Endothelial cell of umbilical vein (primary cell): ENCODE measurements around the gene NDUFA6. TPM values are rescaled to one million over a fixed set of nuclear protein-coding genes. Genes with fewer than 3 reads are reported as not detected.
A peak's percentile ranks its signal among the peaks of the same experiment; 100 is the strongest.
"Not testable (repeated sequence)": the region's sequence is repeated elsewhere in the genome, so short reads cannot be mapped to it uniquely, and the experiment has no call there.

Source experiments
- BruUV-seq: library from RNA; stranded (reverse); fragments of 400-500 nt; replicated peaks from 2 replicates; lab custom pipeline; 2021; lab: Mats Ljungman, UMichigan
- CTCF ChIA-PET: fragments of 300-600, 350-600 bp; sonication (Branson Sonifier 250); formaldehyde crosslinking; loops from one replicate; lab custom pipeline; 2021; ENCODE audit warnings: antibody characterized with exemption, inconsistent platforms; lab: Charles Lee
- POLR2A ChIA-PET: fragments of 300-600, 350-600 bp; sonication (Branson Sonifier 250); formaldehyde crosslinking; loops from one replicate; lab custom pipeline; 2021; ENCODE audit warnings: antibody characterized with exemption, inconsistent platforms; lab: Charles Lee
- DNase-seq: peaks from one replicate; pipeline ENCODE4 v3.0.0-alpha.2; 2011; ENCODE audit warnings: low read depth, low spot score
- FAIRE-seq: peaks from 2 replicates; lab custom pipeline; 2011; peaks lifted over from hg19 to GRCh38; lab: Jason Lieb, UNC
- H2AFZ ChIP-seq: 2 replicates; pipeline ENCODE4 v1.6.0; 2012; ENCODE audit warnings: low read depth, low read length, control low read depth, inconsistent platforms
- H3K27ac ChIP-seq: 2 replicates; pipeline ENCODE4 v1.5.1; 2011; ENCODE audit warnings: low read depth, mild to moderate bottlenecking, control low read depth, low read length, moderate library complexity; ENCODE audit not compliant: insufficient read depth
- H3K27me3 ChIP-seq, 2 experiments: 2 replicates each; pipeline versions ENCODE4 v1.6.0 to v1.6.1; 2011; ENCODE audit warnings: low read length in 2 of 2, mixed read lengths in 1 of 2; ENCODE audit not compliant: control insufficient read depth in 2 of 2, insufficient read depth in 2 of 2
- H3K36me3 ChIP-seq, 2 experiments: 2 replicates in 1 of 2; 3 replicates in 1 of 2; pipeline ENCODE4 v1.5.1; 2011; ENCODE audit warnings: low read length in 2 of 2, mild to moderate bottlenecking in 1 of 2, moderate library complexity in 1 of 2; ENCODE audit not compliant: control insufficient read depth in 2 of 2, insufficient read depth in 2 of 2; ENCODE audit errors: extremely low read depth in 1 of 2
- H3K4me1 ChIP-seq: 3 replicates; pipeline ENCODE4 v1.5.1; 2011; ENCODE audit warnings: mild to moderate bottlenecking, low read length; ENCODE audit not compliant: control insufficient read depth, insufficient read depth; ENCODE audit errors: extremely low read depth
- H3K4me2 ChIP-seq: 2 replicates; pipeline ENCODE4 v1.6.1; 2011; ENCODE audit warnings: low read length, control low read depth, mixed read lengths; ENCODE audit not compliant: insufficient read depth
- H3K4me3 ChIP-seq, 3 experiments: fragments of 200-600 bp in 1 of 3; sonication (generic), shearing (Covaris generic) in 1 of 3; replicated peaks in 1 of 3; 2 replicates each; pipeline ENCODE4 v1.5.1; 2011 to 2016; ENCODE audit warnings: control low read depth in 3 of 3, low read length in 3 of 3, mild to moderate bottlenecking in 2 of 3, inconsistent platforms in 1 of 3, low read depth in 1 of 3, moderate library complexity in 1 of 3; ENCODE audit not compliant: insufficient read depth in 1 of 3
- H3K79me2 ChIP-seq: 2 replicates; pipeline ENCODE4 v1.6.0; 2012; ENCODE audit warnings: low read length, inconsistent platforms; ENCODE audit not compliant: control insufficient read depth, insufficient read depth
- H3K9ac ChIP-seq: replicated peaks from 2 replicates; pipeline ENCODE3; 2011; ENCODE audit warnings: low read length, control low read depth; ENCODE audit not compliant: insufficient read depth; ENCODE audit errors: extremely low read depth
- H3K9me1 ChIP-seq: replicated peaks from 3 replicates; pipeline ENCODE4 v1.6.0; 2011; ENCODE audit warnings: mild to moderate bottlenecking, low read length; ENCODE audit not compliant: control insufficient read depth, insufficient read depth; ENCODE audit errors: extremely low read depth
- H3K9me3 ChIP-seq: replicated peaks from 2 replicates; pipeline ENCODE4 v1.5.1; 2012; ENCODE audit warnings: low read length, inconsistent platforms; ENCODE audit not compliant: control insufficient read depth, insufficient read depth
- H4K20me1 ChIP-seq: replicated peaks from 2 replicates; pipeline ENCODE3; 2011; ENCODE audit warnings: mild to moderate bottlenecking, low read length; ENCODE audit not compliant: control insufficient read depth, insufficient read depth; ENCODE audit errors: extremely low read depth
- EZH2 ChIP-seq: IDR thresholded peaks from 2 replicates; pipeline ENCODE4 v1.6.1; 2012; ENCODE audit warnings: borderline replicate concordance, low read depth, mild to moderate bottlenecking, moderate library complexity, low read length, inconsistent platforms; ENCODE audit not compliant: severe bottlenecking
- FOS ChIP-seq: IDR thresholded peaks from 2 replicates; pipeline ENCODE4 v1.6.1; 2011; ENCODE audit warnings: mild to moderate bottlenecking, low read length, moderate library complexity, borderline replicate concordance; ENCODE audit not compliant: insufficient read depth
- GATA2 ChIP-seq: IDR thresholded peaks from 2 replicates; pipeline ENCODE4 v1.7.0; 2011; ENCODE audit warnings: low read depth, mild to moderate bottlenecking, moderate library complexity, mixed read lengths, low read length; ENCODE audit not compliant: insufficient read length, insufficient read depth
- JUN ChIP-seq: IDR thresholded peaks from 2 replicates; pipeline ENCODE4 v1.6.1; 2011; ENCODE audit warnings: borderline replicate concordance, low read depth; ENCODE audit not compliant: insufficient read length, insufficient read depth
- MYC ChIP-seq: IDR thresholded peaks from one replicate; pipeline ENCODE4 v1.6.1; 2011; ENCODE audit warnings: mild to moderate bottlenecking, low read depth, low read length
- POLR2A ChIP-seq: IDR thresholded peaks from 2 replicates; pipeline ENCODE4 v1.6.1; 2012; ENCODE audit warnings: low read depth, mild to moderate bottlenecking, control low read depth, low read length
- POLR2AphosphoS5 ChIP-seq: IDR thresholded peaks from 2 replicates; pipeline ENCODE4 v1.6.1; 2012; ENCODE audit warnings: low read depth, mild to moderate bottlenecking, control low read depth, low read length, moderate library complexity; ENCODE audit not compliant: insufficient read depth
- dilution Hi-C: fragments of 300-500 bp; cut with MboI; formaldehyde crosslinking; loops from one replicate; pipeline ENCODE4 v1.15.0; 2019; ENCODE audit warnings: low sequenced_read_pairs; ENCODE audit not compliant: extremely low pct_ligation_motif_present
- intact Hi-C: fragments of 100-400 bp; cut with micrococcal nuclease; formaldehyde crosslinking; loops from one replicate; pipeline ENCODE4 v1.10.0; 2022
- polyA plus RNA-seq, 4 experiments: library from polyadenylated mRNA; depleted of rRNA in 3 of 4; stranded (reverse) in 3 of 4; unstranded in 1 of 4; fragments of >200 nt; gene quantifications; 2 replicates each; pipeline versions ENCODE4 v1.2.1 to v1.2.3, GENCODE V29; 2011 to 2012; ENCODE audit warnings: missing spikeins in 1 of 4
- total RNA-seq: library from RNA; stranded (reverse); gene quantifications from 2 replicates; pipeline ENCODE4 v1.2.3, GENCODE V29; 2021
- TF ChIP-seq, protein P1 (sequence below): IDR thresholded peaks from 2 replicates; pipeline ENCODE4 v1.6.1; 2011; ENCODE audit not compliant: insufficient read depth, insufficient read length
- TF ChIP-seq, protein P2 (sequence below), 2 donors: IDR thresholded peaks; 1 replicate in 1 of 2; 2 replicates in 1 of 2; pipeline ENCODE4 v1.5.1; 2011; ENCODE audit warnings: low read length in 2 of 2, mild to moderate bottlenecking in 2 of 2, moderate library complexity in 2 of 2, control low read depth in 1 of 2, inconsistent platforms in 1 of 2, low read depth in 1 of 2; ENCODE audit not compliant: insufficient read depth in 1 of 2; ENCODE audit errors: extremely low read depth in 1 of 2

Gene NDUFA6
- total and polyA plus RNA-seq, 2 donors (not counting 3 experiments of a cell fraction or from before 2014, with no cell fraction given) = 66.1 to 95.7 TPM

DNA sequence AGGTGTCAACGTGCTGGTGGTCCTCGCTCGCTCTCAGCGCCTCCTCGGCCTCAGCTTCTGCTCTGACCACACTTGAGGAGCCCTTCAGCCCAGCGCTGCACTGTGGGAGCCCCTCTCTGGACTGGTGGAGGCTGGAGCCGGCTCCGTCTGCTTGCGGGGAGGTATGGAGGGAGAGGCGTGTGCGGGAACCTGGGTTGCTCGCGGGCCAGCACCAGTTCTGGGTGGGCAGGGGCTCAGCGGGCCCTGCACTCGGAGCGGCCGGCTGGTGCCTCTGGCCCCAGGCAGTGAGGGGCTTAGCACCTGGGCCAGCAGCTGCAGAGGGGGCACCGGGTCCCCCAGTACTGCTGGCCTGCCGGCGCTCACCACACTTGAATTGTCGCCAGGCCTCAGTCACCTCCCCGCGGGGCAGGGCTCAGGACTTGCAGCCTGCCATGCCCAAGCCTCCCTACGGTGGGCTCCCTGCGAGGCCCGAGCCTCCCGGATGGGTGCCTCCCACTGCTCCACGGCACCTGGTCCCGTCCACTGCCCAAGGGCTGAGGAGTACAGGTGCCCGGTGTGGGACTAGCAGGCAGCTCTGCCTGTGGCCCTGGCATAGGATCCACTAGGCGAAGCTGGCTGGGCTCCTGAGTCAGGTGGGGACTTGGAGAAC, 47.7 kb upstream of the NDUFA6 start:
- Histone ChIP-seq H4K20me1 (no peaks in the 10 kb centered on the region), H3K27ac (no peak overlapping the region), H3K36me3 (no peaks in the 10 kb centered on the region), H3K9me1 (no peaks in the 10 kb centered on the region), H3K27me3 (no peaks in the 10 kb centered on the region), H3K79me2 (no peaks in the 10 kb centered on the region), H3K4me1 (no peaks in the 10 kb centered on the region), H3K9me3 (no peaks in the 10 kb centered on the region), H3K4me3 (no peak overlapping the region), H2AFZ (no peak overlapping the region), H3K9ac (no peak overlapping the region), H3K4me2 (no peak overlapping the region)
- FAIRE-seq (no peak), DNase-seq (no peak)
- intact Hi-C loops = no loop called here
- POLR2A ChIA-PET = no interaction called here
- no TSS peak for BruUV-seq
- dilution Hi-C loops = no loop called here
- TF ChIP-seq, protein P1, sequence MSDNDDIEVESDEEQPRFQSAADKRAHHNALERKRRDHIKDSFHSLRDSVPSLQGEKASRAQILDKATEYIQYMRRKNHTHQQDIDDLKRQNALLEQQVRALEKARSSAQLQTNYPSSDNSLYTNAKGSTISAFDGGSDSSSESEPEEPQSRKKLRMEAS = no peak
- TF ChIP-seq POLR2AphosphoS5 (no peak), GATA2 (no peak), MYC (no peak), EZH2 (no peak), JUN (no peak), FOS (no peak), POLR2A (no peak)
- TF ChIP-seq, protein P2, sequence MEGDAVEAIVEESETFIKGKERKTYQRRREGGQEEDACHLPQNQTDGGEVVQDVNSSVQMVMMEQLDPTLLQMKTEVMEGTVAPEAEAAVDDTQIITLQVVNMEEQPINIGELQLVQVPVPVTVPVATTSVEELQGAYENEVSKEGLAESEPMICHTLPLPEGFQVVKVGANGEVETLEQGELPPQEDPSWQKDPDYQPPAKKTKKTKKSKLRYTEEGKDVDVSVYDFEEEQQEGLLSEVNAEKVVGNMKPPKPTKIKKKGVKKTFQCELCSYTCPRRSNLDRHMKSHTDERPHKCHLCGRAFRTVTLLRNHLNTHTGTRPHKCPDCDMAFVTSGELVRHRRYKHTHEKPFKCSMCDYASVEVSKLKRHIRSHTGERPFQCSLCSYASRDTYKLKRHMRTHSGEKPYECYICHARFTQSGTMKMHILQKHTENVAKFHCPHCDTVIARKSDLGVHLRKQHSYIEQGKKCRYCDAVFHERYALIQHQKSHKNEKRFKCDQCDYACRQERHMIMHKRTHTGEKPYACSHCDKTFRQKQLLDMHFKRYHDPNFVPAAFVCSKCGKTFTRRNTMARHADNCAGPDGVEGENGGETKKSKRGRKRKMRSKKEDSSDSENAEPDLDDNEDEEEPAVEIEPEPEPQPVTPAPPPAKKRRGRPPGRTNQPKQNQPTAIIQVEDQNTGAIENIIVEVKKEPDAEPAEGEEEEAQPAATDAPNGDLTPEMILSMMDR (IDR thresholded peaks at IDR 0.05; ENCODE audit: extremely low read depth in 1 of 2, insufficient read depth in 1 of 2, low read depth in 1 of 2, low read length in 2 of 2) = no peak
- CTCF ChIA-PET = no interaction called here

DNA sequence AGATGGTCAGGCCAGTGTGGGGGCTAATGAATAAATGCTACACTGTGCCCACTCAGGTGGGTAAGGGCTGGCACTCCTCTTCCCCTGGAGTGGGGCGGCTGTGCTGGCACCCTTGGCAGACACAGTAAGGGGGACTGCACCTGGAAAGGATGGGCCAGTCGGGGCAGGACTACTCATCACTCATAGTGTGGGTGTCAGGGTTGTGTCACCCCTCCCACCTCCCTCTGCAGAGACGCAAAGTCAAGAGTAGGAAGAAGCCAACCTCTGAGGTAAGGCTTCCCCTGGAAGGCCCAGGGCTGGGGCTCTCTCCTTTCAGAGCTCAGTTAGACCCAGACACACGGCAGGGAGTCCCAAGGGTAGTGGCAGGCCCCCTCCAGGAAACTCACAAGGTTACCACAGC, 45.1 kb upstream of the NDUFA6 start:
- CTCF ChIA-PET, dilution Hi-C loops, H3K4me2 ChIP-seq, intact Hi-C loops, H4K20me1 ChIP-seq, H3K9me1 ChIP-seq, BruUV-seq, POLR2A ChIA-PET, H3K27ac ChIP-seq, H3K4me1 ChIP-seq, DNase-seq, H3K9ac ChIP-seq, H3K4me3 ChIP-seq, H3K9me3 ChIP-seq, H2AFZ ChIP-seq, H3K36me3 ChIP-seq, H3K79me2 ChIP-seq, H3K27me3 ChIP-seq: not testable (repeated sequence)
- peak; percentile 4 for FAIRE-seq
